ENCODE measurements around the gene FTO.

Gene FTO

GRCh38 chr16:53973021-53973420 lies 269.1 kb downstream of the FTO start:
- DNase-seq: no peak

GRCh38 chr16:53974484-53975080 lies 270.6 kb downstream of the FTO start:
- DNase-seq: no peak

DNA sequence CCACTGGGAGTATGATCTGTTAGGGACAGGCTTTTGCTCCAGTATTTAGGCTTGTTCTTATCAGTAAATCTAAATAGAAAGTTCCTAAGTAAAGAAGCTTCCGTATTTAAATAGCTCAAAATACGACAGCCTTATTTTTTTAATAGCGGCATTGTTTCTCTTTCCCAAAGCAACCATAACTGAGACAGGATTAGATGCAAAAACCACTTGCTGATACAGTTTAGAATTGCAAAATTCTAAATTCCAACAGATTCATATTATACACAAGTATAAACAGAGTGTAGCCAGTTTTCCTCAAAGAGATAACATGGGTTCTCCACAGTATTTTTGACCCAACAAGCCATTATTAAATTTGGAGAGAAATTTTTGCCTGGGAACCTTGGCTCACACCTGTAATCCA lies 276.7 kb downstream of the FTO start:
- no peak for DNase-seq

DNA sequence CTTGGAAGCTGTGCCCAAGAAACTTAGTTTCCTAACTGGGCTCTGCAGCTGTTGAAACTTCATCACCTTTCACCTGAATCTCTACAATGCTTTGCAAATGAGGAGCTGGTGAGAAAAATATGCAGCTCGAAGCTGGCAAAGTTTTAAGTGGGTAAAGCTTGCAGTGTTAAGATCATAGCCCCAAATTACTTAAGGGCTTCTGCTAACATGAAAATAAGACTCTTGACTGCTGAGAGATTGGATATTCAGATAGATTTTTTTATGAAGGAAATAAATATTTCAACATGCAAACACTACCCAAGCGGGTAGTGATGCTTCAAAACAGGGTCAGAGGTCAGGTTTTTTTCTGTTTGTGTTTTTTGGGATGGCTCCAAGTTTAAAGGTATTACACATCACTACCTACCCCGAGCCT lies 278.7 kb downstream of the FTO start:
- no peak for DNase-seq

- DNase-seq: no peak
Measured at GRCh38 chr16:53984936-53985335, 281.0 kb downstream of the FTO start.

- DNase-seq: no peak
Measured at GRCh38 chr16:53985861-53986260, 281.9 kb downstream of the FTO start.

GRCh38 chr16:53986793-53987192 lies 282.8 kb downstream of the FTO start:
- DNase-seq: no peak

DNA sequence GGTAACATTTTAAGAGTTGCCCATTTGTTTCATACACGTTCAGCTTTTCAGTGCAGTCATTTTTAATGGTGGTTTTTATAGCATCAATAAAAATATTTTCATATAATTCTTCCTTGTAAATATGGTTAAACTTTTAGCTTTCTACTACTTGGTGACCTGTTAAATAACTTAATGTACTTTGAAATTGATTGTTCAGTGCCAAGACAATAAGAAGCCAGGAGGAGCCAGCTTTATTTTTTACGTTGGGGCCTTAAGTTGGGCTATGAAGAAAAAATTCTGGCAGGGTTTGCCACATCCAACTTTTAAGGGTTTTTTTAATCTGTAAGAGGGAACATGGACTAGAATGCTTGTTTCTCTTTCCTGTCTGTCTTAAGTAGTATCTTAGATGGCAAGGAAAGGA lies 284.2 kb downstream of the FTO start:
- DNase-seq: no peak

DNA sequence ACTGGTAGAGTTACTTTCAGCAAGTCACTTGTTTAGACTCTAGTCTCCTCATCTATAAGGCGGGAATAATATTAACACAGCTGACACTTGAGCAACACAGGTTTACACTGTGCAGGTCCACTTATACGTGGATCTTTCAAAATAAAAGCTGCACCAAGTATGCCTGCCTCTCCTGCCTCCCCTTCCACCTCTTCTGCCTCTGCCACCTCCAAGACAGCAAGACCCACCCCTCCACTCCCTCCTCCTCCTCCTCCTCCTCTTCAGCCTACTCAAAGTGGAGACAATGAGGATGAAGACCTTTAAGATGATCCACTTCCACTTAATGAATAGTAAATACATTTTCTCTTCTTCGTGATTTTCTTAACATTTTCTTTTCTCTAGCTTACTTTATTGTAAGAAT lies 285.6 kb downstream of the FTO start:
- no peak for DNase-seq

DNA sequence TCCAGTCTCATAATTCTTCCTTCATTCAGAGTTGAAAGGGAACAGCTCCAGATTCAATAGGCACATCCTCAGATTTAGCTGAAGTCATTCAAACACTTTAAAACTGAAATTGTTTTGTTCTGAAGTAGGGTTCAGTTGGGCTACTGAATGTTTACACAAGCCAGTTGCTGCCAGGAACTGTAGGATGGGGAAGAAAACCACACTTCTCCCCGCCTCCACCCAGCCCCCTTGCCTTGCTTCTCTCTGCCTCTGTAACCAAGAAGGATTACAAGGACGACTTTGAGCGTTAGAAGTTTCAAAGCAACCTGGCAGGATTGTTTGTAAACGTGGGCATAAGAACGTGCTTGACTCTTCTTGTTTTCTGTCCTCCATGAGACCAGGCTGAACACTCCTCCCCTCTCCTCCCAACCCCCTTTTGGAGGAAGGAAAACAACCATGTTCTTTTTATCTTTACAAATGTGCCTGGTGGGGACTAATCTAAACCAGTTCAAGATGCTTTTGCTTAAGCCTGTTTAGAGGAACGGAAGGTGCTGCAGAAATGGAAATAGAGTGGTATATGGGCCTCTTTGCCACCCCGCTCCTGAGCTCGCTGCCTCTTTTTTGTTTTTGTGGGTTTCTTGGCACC lies 287.9 kb downstream of the FTO start:
- peak; percentile 7 for DNase-seq

- DNase-seq: no peak
Measured at GRCh38 chr16:53995378-53995777, 291.4 kb downstream of the FTO start.

GRCh38 chr16:53996961-53997360 lies 293.0 kb downstream of the FTO start:
- no peak for DNase-seq

- peak; percentile 42 for DNase-seq
Measured at GRCh38 chr16:53998024-53998810, 294.3 kb downstream of the FTO start.

- DNase-seq: no peak
Measured at GRCh38 chr16:53998966-53999522, 295.1 kb downstream of the FTO start.

GRCh38 chr16:53999841-54000240 lies 295.9 kb downstream of the FTO start:
- no peak for DNase-seq

- no peak for DNase-seq
Measured at GRCh38 chr16:54000361-54000760, 296.4 kb downstream of the FTO start.

GRCh38 chr16:54006693-54007092 lies 302.7 kb downstream of the FTO start:
- no peak for DNase-seq

- no peak for DNase-seq
Measured at GRCh38 chr16:54007504-54007903, 303.5 kb downstream of the FTO start.

- DNase-seq: no peak
Measured at GRCh38 chr16:54009464-54010176, 305.7 kb downstream of the FTO start.

GRCh38 chr16:54015147-54015546 lies 311.2 kb downstream of the FTO start:
- DNase-seq: no peak

GRCh38 chr16:54022362-54022761 lies 318.4 kb downstream of the FTO start:
- DNase-seq: no peak

DNA sequence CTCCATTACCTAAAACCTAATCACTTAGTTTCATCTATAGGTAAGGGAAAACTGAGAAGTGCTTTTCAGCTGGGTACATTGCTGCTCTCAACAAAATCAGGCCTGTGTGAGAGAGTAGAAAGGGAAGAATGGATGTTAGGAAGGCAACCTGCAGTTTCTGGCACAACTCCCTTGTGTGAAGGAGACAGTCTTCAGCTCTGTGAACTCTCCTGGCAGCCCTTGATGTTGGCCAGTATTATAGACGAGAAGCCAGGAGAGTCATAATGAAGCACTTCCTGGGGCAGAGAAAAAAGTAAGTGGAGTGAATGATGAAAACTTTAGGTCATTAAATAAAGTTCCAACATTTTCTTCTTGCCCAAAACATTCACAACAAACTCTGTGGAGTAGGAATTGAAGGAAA lies 322.5 kb downstream of the FTO start:
- DNase-seq: no peak

DNA sequence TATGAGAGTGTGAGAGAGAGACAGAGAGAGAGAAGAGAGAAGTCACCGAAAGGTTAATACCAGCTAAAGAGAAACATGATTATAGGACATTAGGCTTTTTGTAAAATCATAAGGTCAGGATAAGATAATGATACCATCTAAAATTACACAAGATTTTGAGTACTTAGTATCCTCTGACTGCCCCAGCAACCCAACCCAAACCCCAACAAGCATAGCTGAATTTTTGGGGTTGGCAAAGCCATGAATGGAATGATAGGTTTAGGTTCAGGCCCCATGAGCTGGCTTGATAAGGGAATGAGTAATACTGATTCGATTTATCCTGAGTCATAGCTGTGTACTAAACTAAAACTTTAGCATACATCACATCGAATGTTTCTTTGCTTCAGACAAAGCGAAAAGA lies 323.1 kb downstream of the FTO start:
- DNase-seq: no peak

Data from inflammatory macrophage treated with lipopolysaccharide for 4 hours (primary cell).